Astrocyte (in vitro differentiated cells and primary cell): ENCODE results near the gene TRIM43. TPM values are rescaled to one million over a fixed set of nuclear protein-coding genes. Genes with fewer than 3 reads are reported as not detected.
"Not testable (repeated sequence)": the region's sequence is repeated elsewhere in the genome, so short reads cannot be mapped to it uniquely, and the experiment has no call there.

Source experiments
- DNase-seq: peaks from one replicate; pipeline ENCODE4 v3.0.0-alpha.2; 2010; ENCODE audit warnings: low read depth
- FAIRE-seq: peaks from 2 replicates; lab custom pipeline; 2011; peaks lifted over from hg19 to GRCh38; lab: Jason Lieb, UNC
- H2AFZ ChIP-seq: 2 replicates; pipeline ENCODE4 v1.6.0; 2012; ENCODE audit warnings: low read depth, low read length, inconsistent platforms
- H3K27ac ChIP-seq: 2 replicates; pipeline ENCODE4 v1.5.1; 2011; ENCODE audit warnings: low read depth, low read length, inconsistent platforms
- H3K27me3 ChIP-seq: 2 replicates; pipeline ENCODE4 v1.6.0; 2011; ENCODE audit warnings: low read length, inconsistent platforms; ENCODE audit not compliant: insufficient read depth
- H3K36me3 ChIP-seq: 2 replicates; pipeline ENCODE4 v1.5.1; 2011; ENCODE audit warnings: low read length, inconsistent platforms; ENCODE audit not compliant: insufficient read depth
- H3K4me1 ChIP-seq: 2 replicates; pipeline ENCODE4 v1.5.1; 2011; ENCODE audit warnings: low read length, inconsistent platforms; ENCODE audit not compliant: insufficient read depth
- H3K4me2 ChIP-seq: 2 replicates; pipeline ENCODE4 v1.6.0; 2012; ENCODE audit warnings: low read length, inconsistent platforms
- H3K4me3 ChIP-seq: 2 replicates; pipeline ENCODE4 v1.5.1; 2011; ENCODE audit warnings: low read depth, mild to moderate bottlenecking, low read length, inconsistent platforms; ENCODE audit not compliant: insufficient read depth
- H3K79me2 ChIP-seq: 2 replicates; pipeline ENCODE4 v1.6.0; 2012; ENCODE audit warnings: mild to moderate bottlenecking, low read length, inconsistent platforms; ENCODE audit not compliant: insufficient read depth
- H3K9ac ChIP-seq: 2 replicates; pipeline ENCODE4 v1.6.0; 2012; ENCODE audit warnings: mild to moderate bottlenecking, low read length, inconsistent platforms
- H3K9me3 ChIP-seq: 2 replicates; pipeline ENCODE4 v1.5.1; 2012; ENCODE audit warnings: low read depth, mild to moderate bottlenecking, low read length, inconsistent platforms; ENCODE audit not compliant: insufficient read depth
- H4K20me1 ChIP-seq: 2 replicates; pipeline ENCODE4 v1.6.0; 2012; ENCODE audit warnings: low read length, inconsistent platforms; ENCODE audit not compliant: insufficient read depth
- H3K27ac Mint-ChIP-seq: one replicate; pipeline ENCODE4 v1.8.0; 2021; ENCODE audit warnings: mild to moderate bottlenecking, mixed read lengths; ENCODE audit not compliant: unreplicated experiment
- H3K27me3 Mint-ChIP-seq: one replicate; pipeline ENCODE4 v1.8.0; 2021; ENCODE audit warnings: low read depth, mixed read lengths; ENCODE audit not compliant: unreplicated experiment
- H3K36me3 Mint-ChIP-seq: one replicate; pipeline ENCODE4 v1.8.0; 2021; ENCODE audit warnings: low read depth, mixed read lengths; ENCODE audit not compliant: unreplicated experiment
- H3K4me1 Mint-ChIP-seq: one replicate; pipeline ENCODE4 v1.8.0; 2021; ENCODE audit warnings: low read depth, mixed read lengths; ENCODE audit not compliant: unreplicated experiment
- H3K4me3 Mint-ChIP-seq: one replicate; pipeline ENCODE4 v1.8.0; 2021; ENCODE audit warnings: mild to moderate bottlenecking, moderate library complexity, mixed read lengths; ENCODE audit not compliant: unreplicated experiment
- H3K9me3 Mint-ChIP-seq: one replicate; pipeline ENCODE4 v1.8.0; 2021; ENCODE audit warnings: mild to moderate bottlenecking, mixed read lengths; ENCODE audit not compliant: unreplicated experiment
- EZH2 ChIP-seq: IDR thresholded peaks from 2 replicates; pipeline ENCODE4 v1.6.1; 2012; ENCODE audit warnings: mild to moderate bottlenecking, low read length, inconsistent platforms; ENCODE audit not compliant: insufficient read depth
- total RNA-seq: library from RNA; stranded (reverse); gene quantifications from 2 replicates; pipeline ENCODE4 v1.2.1, GENCODE V29; 2021
- TF ChIP-seq, protein P1 (sequence below): IDR thresholded peaks from 2 replicates; pipeline ENCODE4 v1.5.1; 2011; ENCODE audit warnings: low read depth, mild to moderate bottlenecking, inconsistent platforms, low read length, moderate library complexity; ENCODE audit not compliant: insufficient read depth

Gene TRIM43
- total RNA-seq, 1 donor from 2014 or later: 0.70 TPM

DNA sequence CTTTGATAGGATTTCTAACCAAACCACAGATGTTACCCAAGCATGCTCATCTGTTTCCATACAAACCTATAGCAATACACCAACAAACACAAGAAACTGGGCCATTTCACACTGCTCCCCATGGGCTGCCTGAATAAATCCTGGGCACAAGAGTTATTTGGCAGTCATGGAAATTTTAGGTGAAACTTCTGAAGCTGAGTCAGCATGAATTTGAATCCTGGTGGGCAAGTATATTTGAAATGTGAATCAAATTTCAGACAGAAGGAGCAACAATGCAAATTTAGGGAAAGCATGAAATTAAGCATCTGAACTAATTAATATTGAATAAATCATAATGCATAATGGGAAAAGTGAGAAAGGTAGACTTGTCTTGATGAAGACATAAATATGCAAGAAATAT is 15.9 kb upstream of the TRIM43 start:
- no peak for DNase-seq
- no peaks in the 10 kb centered on the region for H3K4me1 ChIP-seq
- TF ChIP-seq, protein P1, sequence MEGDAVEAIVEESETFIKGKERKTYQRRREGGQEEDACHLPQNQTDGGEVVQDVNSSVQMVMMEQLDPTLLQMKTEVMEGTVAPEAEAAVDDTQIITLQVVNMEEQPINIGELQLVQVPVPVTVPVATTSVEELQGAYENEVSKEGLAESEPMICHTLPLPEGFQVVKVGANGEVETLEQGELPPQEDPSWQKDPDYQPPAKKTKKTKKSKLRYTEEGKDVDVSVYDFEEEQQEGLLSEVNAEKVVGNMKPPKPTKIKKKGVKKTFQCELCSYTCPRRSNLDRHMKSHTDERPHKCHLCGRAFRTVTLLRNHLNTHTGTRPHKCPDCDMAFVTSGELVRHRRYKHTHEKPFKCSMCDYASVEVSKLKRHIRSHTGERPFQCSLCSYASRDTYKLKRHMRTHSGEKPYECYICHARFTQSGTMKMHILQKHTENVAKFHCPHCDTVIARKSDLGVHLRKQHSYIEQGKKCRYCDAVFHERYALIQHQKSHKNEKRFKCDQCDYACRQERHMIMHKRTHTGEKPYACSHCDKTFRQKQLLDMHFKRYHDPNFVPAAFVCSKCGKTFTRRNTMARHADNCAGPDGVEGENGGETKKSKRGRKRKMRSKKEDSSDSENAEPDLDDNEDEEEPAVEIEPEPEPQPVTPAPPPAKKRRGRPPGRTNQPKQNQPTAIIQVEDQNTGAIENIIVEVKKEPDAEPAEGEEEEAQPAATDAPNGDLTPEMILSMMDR: no peak
- no peak for TF ChIP-seq EZH2
- H3K27ac ChIP-seq: no peak overlapping the region
- no peaks in the 10 kb centered on the region for H3K36me3 ChIP-seq
- H3K4me1 Mint-ChIP-seq: peaks cover 12% of the 10 kb centered on the region
- no peaks in the 10 kb centered on the region for H4K20me1 ChIP-seq
- no peaks in the 10 kb centered on the region for H3K9me3 ChIP-seq
- no peak overlapping the region for H3K9ac ChIP-seq
- no peak overlapping the region for H3K4me3 ChIP-seq
- no peak overlapping the region for H3K4me3 Mint-ChIP-seq
- no peaks in the 10 kb centered on the region for H3K27me3 ChIP-seq
- H2AFZ ChIP-seq: no peak overlapping the region
- no peak overlapping the region for H3K4me2 ChIP-seq
- H3K27ac Mint-ChIP-seq: no peak overlapping the region
- no peaks in the 10 kb centered on the region for H3K36me3 Mint-ChIP-seq
- no peak for FAIRE-seq
- no peaks in the 10 kb centered on the region for H3K79me2 ChIP-seq
- no peaks in the 10 kb centered on the region for H3K27me3 Mint-ChIP-seq
- H3K9me3 Mint-ChIP-seq: no peaks in the 10 kb centered on the region

DNA sequence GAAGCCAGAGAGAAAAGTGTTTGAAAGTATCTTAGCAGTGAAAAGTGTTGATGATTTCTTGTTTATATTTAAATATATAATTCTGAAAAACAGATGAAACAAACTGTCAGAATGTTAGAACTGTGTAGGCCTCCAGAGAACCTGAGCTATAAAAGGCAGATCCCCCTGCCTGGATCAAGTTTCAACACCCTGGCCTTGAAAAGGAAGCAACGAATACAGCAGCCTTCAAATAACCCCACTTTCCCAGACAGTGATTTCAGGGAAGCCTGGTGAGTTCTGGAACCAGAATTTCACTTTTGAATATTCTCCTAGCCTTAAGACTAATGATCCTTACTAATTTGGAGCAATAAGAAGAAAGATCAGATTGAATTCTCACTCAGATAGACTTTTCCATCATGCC is 13.3 kb upstream of the TRIM43 start:
- DNase-seq: no peak
- no peak overlapping the region for H2AFZ ChIP-seq
- H3K27me3 Mint-ChIP-seq: no peaks in the 10 kb centered on the region

DNA sequence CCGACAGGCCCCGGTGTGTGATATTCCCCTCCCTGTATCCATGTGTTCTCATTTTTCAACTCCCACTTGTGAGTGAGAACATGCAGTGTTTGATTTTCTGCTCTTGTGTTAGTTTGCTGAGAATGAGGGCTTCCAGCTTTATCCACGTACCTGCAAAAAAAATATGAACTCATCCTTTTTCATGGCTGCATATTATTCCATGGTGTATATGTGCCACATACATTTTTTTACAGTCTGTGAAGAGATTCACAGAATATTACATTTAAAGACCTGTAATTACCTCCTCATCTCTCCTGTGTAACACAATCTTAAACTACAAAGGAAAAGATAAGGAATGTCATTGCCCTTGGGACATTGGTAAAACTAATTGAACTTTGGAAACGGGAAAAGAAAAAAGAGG is 8.3 kb upstream of the TRIM43 start:
- not testable (repeated sequence) for H3K27me3 ChIP-seq, H3K4me3 Mint-ChIP-seq, H3K36me3 ChIP-seq, H3K4me1 ChIP-seq, DNase-seq, H3K27me3 Mint-ChIP-seq, H3K27ac Mint-ChIP-seq, H3K4me3 ChIP-seq, H2AFZ ChIP-seq, FAIRE-seq, H3K27ac ChIP-seq, H3K36me3 Mint-ChIP-seq, H3K79me2 ChIP-seq, H3K4me1 Mint-ChIP-seq, H3K9ac ChIP-seq, H4K20me1 ChIP-seq, H3K9me3 Mint-ChIP-seq, H3K9me3 ChIP-seq, H3K4me2 ChIP-seq

More for the DNA sequence above, 13.3 kb upstream of the TRIM43 start:
- no peaks in the 10 kb centered on the region for H3K79me2 ChIP-seq
- H3K4me1 ChIP-seq: no peaks in the 10 kb centered on the region
- Mint-ChIP-seq H3K4me1 (peaks cover 12% of the 10 kb centered on the region), H3K36me3 (no peaks in the 10 kb centered on the region), H3K4me3 (no peak overlapping the region), H3K27ac (peak overlapping the region; percentile 48), H3K9me3 (no peaks in the 10 kb centered on the region)
- H3K36me3 ChIP-seq: no peaks in the 10 kb centered on the region
- no peaks in the 10 kb centered on the region for H4K20me1 ChIP-seq
- H3K9ac ChIP-seq: no peak overlapping the region
- no peaks in the 10 kb centered on the region for H3K9me3 ChIP-seq
- H3K4me3 ChIP-seq: no peak overlapping the region
- no peaks in the 10 kb centered on the region for H3K27me3 ChIP-seq
- FAIRE-seq: no peak
- TF ChIP-seq EZH2: no peak
- TF ChIP-seq, protein P1: no peak
- no peak overlapping the region for H3K4me2 ChIP-seq
- H3K27ac ChIP-seq: no peak overlapping the region

DNA sequence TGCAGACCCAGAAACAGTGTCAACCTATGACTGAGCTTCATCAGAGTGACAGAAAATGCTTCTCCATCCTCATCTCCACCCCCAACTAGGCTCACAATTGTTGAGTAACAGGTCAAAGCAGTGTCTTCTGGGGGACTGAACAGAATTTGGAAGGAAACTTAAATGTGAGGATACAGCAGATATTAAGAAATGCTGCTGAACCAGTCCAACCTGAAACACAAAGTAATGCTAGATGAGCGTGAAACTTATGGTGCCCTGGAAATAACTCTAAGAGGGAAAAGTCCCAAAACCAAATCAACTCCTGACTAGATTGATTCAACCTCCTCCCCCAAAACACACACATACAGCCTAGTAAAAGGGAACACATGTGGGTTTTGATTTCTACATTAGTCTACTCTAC is 7.5 kb upstream of the TRIM43 start:
- H3K9ac ChIP-seq, H3K4me2 ChIP-seq, H3K4me1 ChIP-seq, H3K27me3 ChIP-seq, H2AFZ ChIP-seq, H3K9me3 ChIP-seq, H3K27ac ChIP-seq, H3K27me3 Mint-ChIP-seq, H3K36me3 ChIP-seq, FAIRE-seq, H3K36me3 Mint-ChIP-seq, H3K4me3 Mint-ChIP-seq, H3K79me2 ChIP-seq, H3K4me3 ChIP-seq, DNase-seq, H3K9me3 Mint-ChIP-seq, H4K20me1 ChIP-seq, H3K4me1 Mint-ChIP-seq, H3K27ac Mint-ChIP-seq: not testable (repeated sequence)

DNA sequence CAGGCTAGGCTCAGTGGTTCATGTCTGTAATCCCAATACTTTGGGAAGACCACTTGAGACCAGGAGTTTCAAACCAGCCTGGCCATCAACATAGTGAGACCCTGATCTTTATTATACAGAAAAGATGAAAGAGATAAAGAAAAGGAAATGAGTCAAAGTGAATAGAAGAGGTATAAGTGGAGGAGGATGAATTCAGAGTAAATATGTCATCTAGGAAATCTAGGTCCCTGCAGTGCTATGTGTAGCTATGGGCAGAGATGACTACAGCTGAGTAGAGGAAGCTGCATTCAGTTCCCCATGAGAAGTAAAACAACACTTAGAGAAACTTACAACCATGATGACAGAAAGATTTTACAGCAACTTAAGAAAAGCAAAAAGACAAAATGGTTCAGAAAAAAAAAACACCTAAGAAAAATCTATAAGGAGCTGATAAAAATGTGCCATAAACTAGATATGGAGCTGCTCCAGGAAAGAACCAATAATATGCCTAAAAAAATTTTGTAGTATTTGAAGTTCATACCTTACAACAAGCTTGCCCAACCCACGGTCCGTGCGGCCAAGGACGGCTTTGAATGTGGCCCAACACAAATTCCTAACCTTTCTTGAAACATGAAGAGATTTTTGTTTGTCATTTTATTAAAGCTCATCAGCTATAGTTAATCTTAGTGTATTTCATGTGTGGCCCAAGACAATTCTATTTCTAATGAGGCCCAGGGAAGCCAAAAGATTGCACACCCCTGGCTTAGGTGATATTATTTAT is 1.8 kb upstream of the TRIM43 start:
- not testable (repeated sequence) for H3K9me3 Mint-ChIP-seq, H3K27ac Mint-ChIP-seq

More for the DNA sequence above, 1.8 kb upstream of the TRIM43 start:
- not testable (repeated sequence) for H3K4me1 ChIP-seq, H3K4me1 Mint-ChIP-seq, H3K36me3 Mint-ChIP-seq, H3K79me2 ChIP-seq, H3K4me2 ChIP-seq, H3K9me3 ChIP-seq, H3K4me3 Mint-ChIP-seq, H3K4me3 ChIP-seq, H3K27me3 Mint-ChIP-seq, FAIRE-seq, DNase-seq, H2AFZ ChIP-seq, H3K27ac ChIP-seq, H3K9ac ChIP-seq, H3K27me3 ChIP-seq, H4K20me1 ChIP-seq, H3K36me3 ChIP-seq
